OCI-LY3 (cell line): Measurements from ENCODE around the gene IPPK.

Source experiments
- H2AFZ ChIP-seq: fragments of 200-600, 300-600 bp; shearing (Covaris generic); 2 replicates; pipeline ENCODE4 v1.6.0; 2014; ENCODE audit warnings: antibody characterized with exemption, low read depth, low read length
- H3K27ac ChIP-seq: fragments of 200-600, 300-600 bp; sonication (generic); 2 replicates; pipeline ENCODE4 v1.5.1; 2014; ENCODE audit warnings: mild to moderate bottlenecking, low read length, moderate library complexity, mixed read lengths
- H3K27me3 ChIP-seq: fragments of 200-600, 300-600 bp; sonication (generic); 2 replicates; pipeline ENCODE4 v1.6.1; 2014; ENCODE audit warnings: low read depth, low read length, mixed read lengths
- H3K36me3 ChIP-seq: fragments of 200-600, 300-600 bp; sonication (generic); replicated peaks from 2 replicates; pipeline ENCODE3; 2014; ENCODE audit warnings: low read depth, low read length, mixed read lengths
- H3K4me1 ChIP-seq: fragments of 300-600, 200-600 bp; sonication (generic); 2 replicates; pipeline ENCODE4 v1.6.1; 2014; ENCODE audit warnings: low read length, mixed read lengths
- H3K4me2 ChIP-seq: fragments of 200-600, 300-600 bp; sonication (generic); 2 replicates; pipeline ENCODE4 v1.6.1; 2014; ENCODE audit warnings: low read length, mixed read lengths
- H3K4me3 ChIP-seq: fragments of 300-600, 200-600 bp; sonication (generic); 2 replicates; pipeline ENCODE4 v1.5.1; 2014; ENCODE audit warnings: antibody characterized with exemption, mild to moderate bottlenecking, low read length, moderate library complexity
- H3K79me2 ChIP-seq: fragments of 300-600, 200-600 bp; shearing (Covaris generic); 2 replicates; pipeline ENCODE4 v1.6.1; 2014; ENCODE audit warnings: mild to moderate bottlenecking, low read length, mixed read lengths
- H3K9ac ChIP-seq: fragments of 300-600, 200-600 bp; shearing (Covaris generic); 2 replicates; pipeline ENCODE4 v1.6.0; 2014; ENCODE audit warnings: mild to moderate bottlenecking, low read length, moderate library complexity
- H3K9me3 ChIP-seq: fragments of 200-600, 300-600 bp; shearing (Covaris generic); 2 replicates; pipeline ENCODE4 v1.6.1; 2014; ENCODE audit warnings: low read length, mixed read lengths; ENCODE audit not compliant: insufficient read depth
- H4K20me1 ChIP-seq: fragments of 200-600, 300-600 bp; sonication (generic); 2 replicates; pipeline ENCODE4 v1.6.1; 2016; ENCODE audit warnings: low read length, mixed read lengths; ENCODE audit not compliant: insufficient read depth
- EZH2phosphoT487 ChIP-seq: fragments of 200-600 bp; shearing (Covaris generic); IDR thresholded peaks from 2 replicates; pipeline ENCODE4 v1.6.1; 2018; ENCODE audit warnings: antibody characterized with exemption, mixed run types, low read depth
- TF ChIP-seq, protein P1 (sequence below): fragments of 200-600, 300-600 bp; sonication (generic); IDR thresholded peaks from 2 replicates; pipeline ENCODE4 v1.5.1; 2014; ENCODE audit warnings: antibody characterized with exemption, low read length, low read depth

Gene IPPK

DNA sequence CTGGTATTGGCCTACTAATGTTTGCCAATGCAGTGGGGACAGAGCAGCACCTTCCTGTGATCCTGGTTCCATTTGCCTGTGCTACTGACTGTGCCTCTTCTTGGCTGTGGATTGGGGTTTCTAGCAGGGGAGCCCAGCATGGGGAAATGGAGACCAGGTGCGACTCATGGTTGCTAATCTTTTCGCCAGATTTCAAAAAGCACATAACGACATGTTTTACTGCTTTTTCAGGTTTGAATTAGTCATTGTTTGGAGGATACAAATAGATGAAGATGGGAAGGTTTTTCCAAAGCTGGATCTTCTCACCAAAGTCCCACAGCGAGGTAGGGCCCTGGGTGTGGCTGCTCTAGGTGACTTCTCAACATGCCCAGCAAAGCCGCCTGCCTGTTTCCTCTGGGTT is 57.6 kb downstream of the IPPK start:
- Histone ChIP-seq H3K4me1 (no peaks in the 10 kb centered on the region), H3K27ac (no peak overlapping the region), H4K20me1 (no peaks in the 10 kb centered on the region), H3K4me3 (no peak overlapping the region), H3K9me3 (no peaks in the 10 kb centered on the region), H3K36me3 (peaks cover 22% of the 10 kb centered on the region), H2AFZ (no peak overlapping the region), H3K27me3 (no peaks in the 10 kb centered on the region), H3K79me2 (no peaks in the 10 kb centered on the region), H3K9ac (no peak overlapping the region), H3K4me2 (no peak overlapping the region)
- TF ChIP-seq, protein P1, sequence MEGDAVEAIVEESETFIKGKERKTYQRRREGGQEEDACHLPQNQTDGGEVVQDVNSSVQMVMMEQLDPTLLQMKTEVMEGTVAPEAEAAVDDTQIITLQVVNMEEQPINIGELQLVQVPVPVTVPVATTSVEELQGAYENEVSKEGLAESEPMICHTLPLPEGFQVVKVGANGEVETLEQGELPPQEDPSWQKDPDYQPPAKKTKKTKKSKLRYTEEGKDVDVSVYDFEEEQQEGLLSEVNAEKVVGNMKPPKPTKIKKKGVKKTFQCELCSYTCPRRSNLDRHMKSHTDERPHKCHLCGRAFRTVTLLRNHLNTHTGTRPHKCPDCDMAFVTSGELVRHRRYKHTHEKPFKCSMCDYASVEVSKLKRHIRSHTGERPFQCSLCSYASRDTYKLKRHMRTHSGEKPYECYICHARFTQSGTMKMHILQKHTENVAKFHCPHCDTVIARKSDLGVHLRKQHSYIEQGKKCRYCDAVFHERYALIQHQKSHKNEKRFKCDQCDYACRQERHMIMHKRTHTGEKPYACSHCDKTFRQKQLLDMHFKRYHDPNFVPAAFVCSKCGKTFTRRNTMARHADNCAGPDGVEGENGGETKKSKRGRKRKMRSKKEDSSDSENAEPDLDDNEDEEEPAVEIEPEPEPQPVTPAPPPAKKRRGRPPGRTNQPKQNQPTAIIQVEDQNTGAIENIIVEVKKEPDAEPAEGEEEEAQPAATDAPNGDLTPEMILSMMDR, result no peak
- TF ChIP-seq EZH2phosphoT487, result no peak

DNA sequence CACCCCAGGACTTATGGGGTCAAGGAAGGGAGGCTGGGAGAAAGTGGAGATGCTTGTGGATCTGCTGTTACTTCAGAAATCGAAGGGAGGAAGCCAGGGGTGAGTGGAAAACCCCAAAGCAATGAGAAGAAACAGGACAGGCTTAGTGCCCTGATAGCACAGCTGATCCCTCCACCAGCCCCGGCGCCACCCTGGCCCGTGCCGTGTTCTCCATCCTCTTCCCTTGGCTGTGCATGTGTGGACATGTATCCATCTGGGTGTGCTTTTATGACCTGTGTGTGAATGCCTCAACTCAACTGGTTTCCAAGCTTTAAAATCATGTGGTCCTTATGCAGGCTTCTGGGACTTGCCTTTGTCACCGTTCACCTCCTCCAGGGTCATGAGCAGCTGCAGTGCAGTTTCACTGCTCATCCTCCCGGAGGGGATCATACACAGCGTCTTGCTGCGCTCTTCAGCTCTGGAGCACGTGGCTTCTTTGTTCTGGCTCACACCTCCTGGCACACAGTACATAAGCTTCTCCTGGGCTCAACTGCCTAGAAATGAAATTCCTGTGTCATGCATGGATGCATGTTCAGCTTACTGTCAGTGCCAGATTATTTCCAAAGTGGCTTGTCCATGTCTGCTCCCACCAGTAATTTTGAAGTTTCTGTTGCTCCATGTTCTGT is 58.2 kb downstream of the IPPK start:
- TF ChIP-seq, protein P1, result no peak
- TF ChIP-seq EZH2phosphoT487, result no peak
- Histone ChIP-seq H3K79me2 (no peaks in the 10 kb centered on the region), H3K4me3 (no peak overlapping the region), H3K9ac (no peak overlapping the region), H3K9me3 (no peaks in the 10 kb centered on the region), H3K36me3 (peaks cover 20% of the 10 kb centered on the region), H3K27ac (no peak overlapping the region), H2AFZ (no peak overlapping the region), H3K4me1 (no peaks in the 10 kb centered on the region), H3K27me3 (no peaks in the 10 kb centered on the region), H4K20me1 (no peaks in the 10 kb centered on the region), H3K4me2 (no peak overlapping the region)

DNA sequence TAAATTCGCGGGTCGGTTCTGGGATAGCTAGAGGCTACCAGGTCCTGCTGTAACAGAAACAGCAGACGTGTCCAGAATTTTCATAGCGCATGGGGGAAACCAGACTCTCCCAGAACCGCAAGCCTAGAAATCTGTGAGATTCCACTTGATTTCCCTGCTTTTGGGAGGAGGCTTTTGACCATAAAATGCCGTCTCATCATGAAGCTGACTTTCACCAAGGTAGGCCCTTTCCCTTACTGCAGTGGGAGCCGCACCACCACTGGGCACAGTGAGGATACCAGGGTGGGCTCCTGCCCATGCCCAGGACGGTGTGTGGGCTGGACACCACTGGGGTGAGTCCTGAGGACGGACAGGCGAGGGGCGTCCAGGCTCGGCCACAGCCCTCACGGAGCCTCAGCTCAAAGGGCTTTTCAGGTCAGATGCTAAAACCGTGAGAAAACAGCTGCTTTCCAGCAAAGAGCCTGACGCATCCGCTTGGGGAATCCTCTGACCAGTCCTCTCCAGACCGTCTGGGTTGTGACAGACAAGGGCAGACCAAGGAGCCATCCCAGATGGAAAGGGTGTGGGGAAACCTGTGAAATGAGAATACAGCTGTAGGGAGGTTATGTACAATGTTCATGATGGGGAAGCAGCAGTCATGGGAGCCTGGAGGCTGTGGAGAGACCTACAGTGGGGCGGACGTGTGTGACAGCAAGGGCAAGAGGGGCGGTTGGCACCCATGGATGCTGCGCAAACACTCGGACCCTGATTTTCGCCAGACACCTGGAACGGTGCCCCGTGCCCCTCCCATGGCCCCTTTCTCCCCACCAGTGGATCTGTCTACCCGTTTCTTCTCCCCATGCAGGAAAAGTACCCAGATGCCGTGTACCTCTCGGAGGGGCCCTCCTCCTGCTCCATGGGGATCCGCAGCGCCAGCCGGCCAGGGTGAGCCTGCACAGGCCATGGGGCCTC is 59.2 kb downstream of the IPPK start:
- Histone ChIP-seq H3K9me3 (no peaks in the 10 kb centered on the region), H3K4me3 (no peak overlapping the region), H4K20me1 (no peaks in the 10 kb centered on the region), H3K4me2 (no peak overlapping the region), H2AFZ (no peak overlapping the region), H3K27ac (no peak overlapping the region), H3K27me3 (no peaks in the 10 kb centered on the region), H3K9ac (no peak overlapping the region), H3K79me2 (no peaks in the 10 kb centered on the region), H3K4me1 (no peaks in the 10 kb centered on the region), H3K36me3 (peaks cover 20% of the 10 kb centered on the region)
- no peak for TF ChIP-seq EZH2phosphoT487
- TF ChIP-seq, protein P1, result no peak

DNA sequence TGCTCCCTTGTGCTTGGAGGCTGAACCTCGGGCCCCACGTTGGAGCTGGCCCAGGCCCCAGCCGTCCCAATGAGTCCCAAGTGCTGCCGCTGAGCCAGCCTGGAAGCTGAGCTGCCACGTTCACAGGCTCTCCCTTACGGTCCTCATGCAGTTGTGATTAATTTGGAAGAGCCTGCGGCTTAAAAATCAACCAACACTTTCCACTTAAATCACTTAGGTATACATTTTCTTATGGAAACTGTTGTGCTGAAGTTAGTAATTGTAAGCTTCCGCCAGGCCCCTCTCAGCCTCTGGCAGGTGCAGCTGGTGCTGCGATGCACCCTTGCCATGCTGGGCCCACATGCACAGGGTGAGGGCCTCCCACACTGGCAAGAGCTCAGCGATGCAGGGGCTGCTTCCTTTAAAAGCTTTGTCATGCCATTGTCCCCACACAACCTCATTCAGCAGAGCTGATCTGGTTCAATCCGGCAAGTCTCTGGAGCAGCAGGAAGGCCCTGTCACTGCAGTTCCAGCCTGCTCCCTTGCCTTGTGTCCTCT is 61.0 kb downstream of the IPPK start:
- Histone ChIP-seq H3K4me3 (no peak overlapping the region), H3K9ac (no peak overlapping the region), H3K27me3 (no peaks in the 10 kb centered on the region), H3K36me3 (peaks cover 23% of the 10 kb centered on the region), H3K4me1 (no peaks in the 10 kb centered on the region), H3K27ac (no peak overlapping the region), H3K4me2 (no peak overlapping the region), H3K79me2 (no peaks in the 10 kb centered on the region), H4K20me1 (no peaks in the 10 kb centered on the region), H3K9me3 (0 out of 2 replicates have a peak, but pooled peaks cover 4% of the 10 kb centered on the region), H2AFZ (no peak overlapping the region)
- TF ChIP-seq, protein P1, result no peak
- no peak for TF ChIP-seq EZH2phosphoT487
